Omental fat pad (tissue), 4 donors: ENCODE data around the gene DUSP22. TPM values are rescaled to one million over a fixed set of nuclear protein-coding genes. Genes with fewer than 3 reads are reported as not detected.
A peak's percentile ranks its signal among the peaks of the same experiment; 100 is the strongest.

Experiments used
- ATAC-seq: fragments of 150-250 bp; one replicate; pipeline ENCODE4 v1.9.1; 2016; ENCODE audit warnings: mild to moderate bottlenecking, moderate library complexity; ENCODE audit not compliant: low FRiP score
- DNase-seq: peaks from one replicate; pipeline ENCODE4 v3.0.0-alpha.2; 2019; ENCODE audit warnings: low spot score
- CTCF ChIP-seq, 3 donors: fragments of 450-650 bp; IDR thresholded peaks; one replicate each; pipeline ENCODE4 v1.5.1; 2016 to 2017; ENCODE audit warnings: antibody characterized with exemption in 3 of 3, mild to moderate bottlenecking in 3 of 3, moderate library complexity in 2 of 3
- total RNA-seq, 4 donors: library from RNA; depleted of rRNA; stranded (reverse); fragments of >200 nt; gene quantifications; one replicate each; pipeline ENCODE4 v1.1.0, GENCODE V29; 2016

The DUSP22 gene
- total RNA-seq, 4 donors from 2014 or later, result 47.4 to 93.6 (median 65.4) TPM

GRCh38 chr6:326896-327537, 34.7 kb downstream of the DUSP22 start:
- TF ChIP-seq CTCF (IDR thresholded peaks at IDR 0.05), result no peak
- ATAC-seq (no peak), DNase-seq (no peak)

- TF ChIP-seq CTCF (IDR thresholded peaks at IDR 0.05), result no peak
- ATAC-seq (no peak), DNase-seq (no peak)
Observed at GRCh38 chr6:327538-328116, 35.3 kb downstream of the DUSP22 start.

GRCh38 chr6:328136-328670, 35.9 kb downstream of the DUSP22 start:
- no peak for TF ChIP-seq CTCF (IDR thresholded peaks at IDR 0.05)
- peak; percentile 68 for ATAC-seq
- DNase-seq, result no peak

GRCh38 chr6:328924-329323, 36.6 kb downstream of the DUSP22 start:
- no peak for ATAC-seq
- TF ChIP-seq CTCF (IDR thresholded peaks at IDR 0.05), result no peak
- no peak for DNase-seq

GRCh38 chr6:329888-330691, 37.8 kb downstream of the DUSP22 start:
- ATAC-seq (no peak), DNase-seq (no peak)
- TF ChIP-seq CTCF (IDR thresholded peaks at IDR 0.05), result no peak

- DNase-seq (no peak), ATAC-seq (no peak)
- no peak for TF ChIP-seq CTCF (IDR thresholded peaks at IDR 0.05)
Observed at GRCh38 chr6:330948-331347, 38.7 kb downstream of the DUSP22 start.
